HG02885 (cell line): ENCODE measurements around the gene MARCHF3.
A peak's percentile ranks its signal among the peaks of the same experiment; 100 is the strongest.
"Not testable (repeated sequence)": the region's sequence is repeated elsewhere in the genome, so short reads cannot be mapped to it uniquely, and the experiment has no call there.

Source experiments
- ATAC-seq: cut with Tn5 transposase; IDR thresholded peaks from one replicate; pipeline ENCODE4 v1.9.1; 2021; ENCODE audit warnings: mild to moderate bottlenecking; ENCODE audit not compliant: unreplicated experiment, poor library complexity

Gene MARCHF3

DNA sequence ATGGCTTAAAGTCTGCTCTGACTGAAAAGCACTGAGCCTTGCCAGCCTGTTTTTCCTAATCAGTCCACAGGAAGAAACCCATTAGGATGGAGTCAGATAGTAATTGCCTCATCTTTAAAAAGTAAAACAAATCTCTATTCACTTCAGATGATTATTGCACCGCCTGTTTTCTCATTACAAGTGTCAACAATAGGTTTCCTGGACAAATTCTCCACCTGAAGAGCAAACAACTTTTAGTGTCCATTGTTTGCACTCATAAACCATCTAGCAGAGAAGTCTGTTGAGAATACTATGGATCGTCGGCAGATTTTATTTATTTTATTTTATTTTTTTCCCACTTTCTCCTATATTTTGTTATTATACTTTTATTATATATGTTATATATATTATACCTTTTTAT is 22.7 kb upstream of the MARCHF3 start:
- no peak for ATAC-seq

DNA sequence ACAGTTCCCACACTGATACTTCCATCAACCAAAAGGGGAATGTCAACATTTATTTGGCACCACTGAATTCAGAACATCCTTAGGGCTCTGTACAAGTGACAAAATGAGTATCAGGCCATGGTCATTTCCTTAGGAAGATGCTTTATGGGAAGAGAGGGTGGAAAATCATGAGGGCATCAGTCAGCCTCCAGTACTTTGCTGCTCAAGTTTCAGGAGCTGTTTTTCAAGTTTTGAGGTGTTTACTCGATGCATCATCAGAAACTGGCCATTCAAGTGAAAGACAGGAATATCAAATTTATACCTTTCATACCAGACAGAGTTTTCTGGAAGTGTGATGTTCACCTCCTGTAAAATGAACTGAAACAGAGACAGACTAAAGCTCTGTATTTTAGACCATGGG is 21.2 kb upstream of the MARCHF3 start:
- no peak for ATAC-seq

DNA sequence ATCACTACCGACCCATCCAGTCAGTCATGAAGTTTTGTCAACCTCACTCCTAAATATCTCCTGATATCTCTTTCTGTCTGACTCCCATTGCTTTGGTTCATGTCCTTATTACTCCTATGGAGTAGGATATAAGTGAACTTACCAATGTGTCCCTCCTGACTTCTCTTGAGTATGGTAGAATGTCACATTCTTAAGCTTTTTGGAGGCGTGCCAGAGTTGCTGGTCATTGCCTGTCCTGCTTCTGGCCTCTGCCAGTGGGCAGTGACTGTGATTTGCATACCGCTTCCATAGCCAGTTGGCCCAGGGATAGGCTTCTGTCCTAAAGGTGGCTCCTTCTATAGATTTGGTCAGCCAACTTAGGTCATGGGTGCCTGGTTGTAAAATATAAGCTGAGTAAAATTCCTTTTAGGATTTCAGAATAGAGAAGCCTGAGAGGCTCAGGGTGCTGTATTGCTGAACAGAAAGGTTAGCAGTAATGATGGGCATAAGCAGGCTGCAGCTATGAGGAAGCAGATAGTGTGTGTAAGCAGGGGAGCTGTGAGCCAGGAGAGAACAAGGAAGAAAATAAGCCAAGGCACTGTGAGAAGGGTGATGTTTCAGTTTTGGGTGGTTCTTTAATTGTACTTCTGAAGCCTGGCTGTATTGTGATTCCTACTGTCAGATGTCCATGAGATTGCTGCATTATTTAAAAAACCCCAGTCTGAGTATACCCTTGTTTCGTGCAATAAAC is 16.1 kb upstream of the MARCHF3 start:
- ATAC-seq = no peak

DNA sequence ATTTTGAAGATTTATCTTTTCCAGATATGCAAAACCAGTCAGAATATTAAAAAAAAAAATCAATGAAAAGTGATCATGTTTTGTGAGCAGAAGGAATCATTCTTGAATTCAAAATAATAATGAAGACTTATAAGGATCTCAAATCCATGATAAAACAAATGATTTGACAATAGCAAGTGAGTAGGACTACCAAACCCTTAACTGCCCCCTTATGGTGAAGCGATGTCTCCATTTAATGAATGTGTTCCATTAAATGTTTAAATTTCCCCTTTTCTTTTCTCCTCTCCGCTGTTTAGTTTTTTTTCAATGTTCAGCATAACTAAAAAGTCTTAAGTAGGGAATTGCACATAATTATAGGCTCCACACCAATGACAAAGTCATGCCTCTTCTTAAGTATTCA is 12.2 kb upstream of the MARCHF3 start:
- no peak for ATAC-seq

DNA sequence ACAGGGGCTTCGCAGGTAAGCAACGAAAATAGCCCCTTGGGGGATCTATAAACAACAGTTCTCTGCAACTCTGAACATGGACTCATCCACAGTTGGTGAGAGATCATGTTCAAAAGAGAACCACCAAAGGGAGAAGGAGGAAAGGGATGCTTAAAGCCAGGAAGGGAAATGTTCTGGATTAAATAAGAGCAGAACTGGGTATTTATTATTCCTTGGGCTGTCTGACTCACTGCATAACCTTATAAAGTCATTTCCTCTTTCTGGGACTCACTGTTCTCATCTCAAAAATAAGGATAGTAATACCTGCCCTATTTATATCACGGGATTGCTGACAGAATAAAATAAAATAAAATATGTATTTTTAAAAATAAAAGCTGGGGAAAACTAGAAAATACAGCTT is 11.2 kb upstream of the MARCHF3 start:
- no peak for ATAC-seq

DNA sequence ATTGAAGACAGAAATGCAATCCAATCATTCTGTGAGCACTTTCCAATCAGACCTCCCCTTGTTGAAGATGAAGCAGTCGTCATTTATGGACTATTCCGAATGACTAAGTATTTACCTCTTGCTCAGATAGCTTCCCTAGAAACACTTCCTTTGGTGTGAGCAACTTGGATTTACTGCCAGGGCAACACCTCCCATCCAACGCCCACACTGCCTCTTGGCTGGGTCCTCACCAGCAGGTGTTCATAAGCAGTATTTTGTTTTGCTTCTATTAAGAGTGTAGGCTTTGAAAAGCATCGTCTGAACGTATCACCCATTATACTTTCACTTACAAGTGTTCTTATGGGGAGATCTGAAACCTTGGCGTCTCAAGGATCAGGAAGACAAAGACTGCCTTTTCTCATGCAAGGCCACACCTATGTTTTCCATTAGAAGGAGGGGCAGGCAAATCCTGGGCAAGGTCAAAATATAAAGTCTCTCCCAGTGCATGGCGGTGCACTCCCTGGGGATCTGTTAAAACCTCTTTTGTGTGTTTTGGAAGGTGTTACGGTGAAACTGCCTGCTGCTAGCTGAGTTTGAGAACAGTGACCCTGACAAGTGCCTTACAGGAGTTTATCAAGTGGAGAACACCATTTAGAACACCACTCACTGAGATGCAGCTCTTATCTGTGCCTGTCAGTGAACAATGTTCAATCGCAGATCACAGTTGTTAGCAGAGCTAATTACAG is 10.6 kb upstream of the MARCHF3 start:
- no peak for ATAC-seq

DNA sequence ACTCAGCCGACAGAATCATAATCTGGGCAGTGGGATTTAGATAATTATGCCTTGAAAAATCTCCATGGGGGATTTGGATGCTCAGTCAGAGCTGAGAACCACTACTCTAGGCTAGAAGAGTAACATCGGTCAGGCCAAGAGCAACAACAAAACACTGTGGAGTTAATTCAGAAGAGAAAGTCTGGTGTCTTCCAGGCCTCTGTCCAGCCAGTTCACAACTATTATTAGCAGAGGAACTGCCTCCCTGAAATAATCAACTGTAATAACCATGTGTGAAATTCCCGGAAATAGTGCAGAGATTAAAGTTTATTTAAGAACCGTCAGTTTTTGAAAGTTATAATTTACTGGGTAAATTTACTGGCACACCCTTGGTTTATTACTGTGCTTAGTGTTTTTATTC is 8.2 kb upstream of the MARCHF3 start:
- ATAC-seq = no peak

DNA sequence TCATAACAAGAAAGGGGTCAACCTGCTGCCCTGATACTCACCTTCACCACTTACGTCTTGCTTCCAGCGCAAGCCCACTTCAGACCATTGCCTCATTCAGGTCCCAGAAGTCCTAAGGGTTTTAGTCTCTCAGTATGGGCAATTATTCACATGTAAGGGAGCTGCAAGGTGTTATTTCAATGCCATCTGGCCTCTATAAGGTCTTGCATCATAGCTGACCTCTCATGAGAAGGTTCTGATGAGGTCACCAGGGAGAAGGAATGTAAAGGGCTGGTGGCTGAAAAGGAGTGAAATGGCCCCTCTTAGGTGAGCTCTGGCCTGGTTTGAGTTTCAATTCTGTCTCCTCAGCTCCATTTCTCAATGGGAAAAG is 1.5 kb upstream of the MARCHF3 start:
- no peak for ATAC-seq

DNA sequence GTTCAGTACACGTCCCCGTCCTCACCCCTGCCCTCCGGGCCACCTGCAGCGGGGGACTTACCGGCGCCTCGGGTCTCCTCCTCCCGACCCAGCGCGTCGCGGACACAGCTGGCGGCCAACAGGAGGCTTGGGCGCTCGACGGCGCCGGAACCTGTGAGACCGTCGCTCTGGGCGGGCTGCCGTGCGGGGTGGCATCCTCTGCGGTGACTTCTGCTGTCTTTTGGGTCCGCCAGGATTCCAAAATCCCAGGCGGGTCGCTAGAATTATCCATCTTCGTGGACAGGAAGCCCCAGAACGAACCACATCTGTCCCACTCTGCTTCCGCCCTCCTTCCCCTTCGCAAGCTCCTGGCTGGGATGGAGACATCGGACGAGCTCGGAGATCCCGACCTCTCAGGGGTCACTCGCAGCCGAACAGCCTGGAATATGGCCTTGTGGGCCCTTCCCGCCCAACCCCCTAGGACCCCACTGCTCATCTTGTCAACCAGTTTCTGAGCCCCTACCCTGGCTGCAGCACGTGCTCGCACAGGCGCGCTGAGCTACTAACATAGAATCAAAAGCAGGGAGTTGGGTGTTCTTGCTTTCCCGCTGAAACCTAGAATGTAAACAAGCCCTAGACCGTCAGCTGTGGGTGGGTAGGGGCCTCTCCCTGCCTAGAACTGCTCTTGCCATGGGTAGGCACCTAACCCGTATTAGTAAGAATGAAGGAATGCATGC is 947 bp upstream of the MARCHF3 start:
- ATAC-seq = peak; percentile 18

DNA sequence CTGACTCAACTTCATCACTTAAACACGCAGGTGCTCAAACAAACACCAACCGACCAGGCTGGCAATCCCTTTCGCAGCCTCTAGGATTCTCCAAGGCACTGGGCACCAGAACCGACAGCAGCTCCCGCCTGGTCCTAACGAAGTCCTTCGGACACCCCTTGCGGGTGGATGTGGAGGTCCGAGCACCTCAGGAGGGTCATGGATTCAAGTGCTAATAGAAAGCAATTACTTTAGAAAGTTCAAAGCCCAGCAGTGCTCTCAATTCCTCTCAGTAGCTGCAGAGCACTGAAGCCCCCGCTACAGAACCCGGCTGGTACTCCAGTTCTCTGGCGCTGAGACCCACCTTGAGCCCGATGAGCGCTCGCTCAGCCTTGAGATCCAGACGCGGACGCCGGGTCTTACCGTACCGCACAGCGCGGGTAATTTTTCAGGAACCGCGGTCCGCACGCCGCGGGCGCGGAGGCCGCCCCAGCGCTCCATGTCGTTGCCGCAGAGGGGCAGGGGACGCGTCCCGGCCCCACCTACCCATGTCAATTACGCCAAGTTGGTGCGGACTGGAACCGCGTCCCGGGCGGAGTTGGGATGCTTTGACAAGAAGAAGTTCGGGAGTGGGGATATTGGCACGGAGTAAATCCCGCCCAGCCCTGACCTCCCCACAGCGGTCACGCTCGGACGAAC is 638 bp downstream of the MARCHF3 start:
- peak; percentile 12 for ATAC-seq

DNA sequence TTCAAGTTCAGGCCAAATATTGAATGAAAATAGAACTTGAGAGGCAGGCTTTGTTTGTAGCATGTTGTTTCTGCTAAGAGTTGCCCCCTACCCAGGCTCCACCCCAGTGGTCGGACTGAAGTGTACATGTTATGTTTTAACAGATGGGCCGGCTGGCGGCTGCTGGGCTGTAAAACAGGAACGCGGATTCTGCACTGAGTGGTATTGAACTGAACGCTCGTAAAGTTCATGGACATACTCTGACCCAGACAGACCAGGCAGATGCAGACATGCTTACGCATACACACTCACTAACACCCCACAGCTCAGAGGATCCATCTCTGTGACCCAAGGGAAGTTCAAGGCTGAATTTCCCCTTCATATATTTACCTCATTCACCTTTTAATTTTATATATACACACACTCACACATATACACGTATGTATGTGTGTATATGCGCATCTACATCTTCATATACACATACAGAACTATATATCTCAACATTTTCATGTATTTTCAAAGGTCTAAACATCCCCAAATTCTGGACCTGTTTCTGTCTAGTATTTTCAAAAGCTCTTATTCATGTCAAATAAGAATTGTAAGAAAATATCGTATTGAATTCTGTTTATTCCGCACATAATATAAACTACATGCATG is 1.4 kb downstream of the MARCHF3 start:
- no peak for ATAC-seq

DNA sequence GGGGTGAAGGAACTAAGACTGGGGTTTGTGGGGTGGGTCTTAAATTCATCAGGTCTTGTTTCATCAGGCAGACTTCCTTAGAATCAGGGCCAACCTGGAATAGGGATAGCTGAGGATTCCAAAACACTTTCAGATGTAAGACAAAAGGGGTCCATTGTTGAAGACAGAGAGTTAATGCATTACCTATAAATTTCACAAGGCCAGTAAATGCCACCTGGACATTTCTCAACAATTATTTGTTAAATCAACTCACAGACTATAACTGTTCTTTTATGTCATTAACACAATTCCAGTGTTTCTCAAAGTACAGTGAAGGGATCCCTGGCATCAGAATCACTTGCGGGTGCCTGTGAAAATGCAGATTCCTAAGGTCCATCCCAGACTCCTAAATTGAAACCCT is 2.8 kb downstream of the MARCHF3 start:
- no peak for ATAC-seq

DNA sequence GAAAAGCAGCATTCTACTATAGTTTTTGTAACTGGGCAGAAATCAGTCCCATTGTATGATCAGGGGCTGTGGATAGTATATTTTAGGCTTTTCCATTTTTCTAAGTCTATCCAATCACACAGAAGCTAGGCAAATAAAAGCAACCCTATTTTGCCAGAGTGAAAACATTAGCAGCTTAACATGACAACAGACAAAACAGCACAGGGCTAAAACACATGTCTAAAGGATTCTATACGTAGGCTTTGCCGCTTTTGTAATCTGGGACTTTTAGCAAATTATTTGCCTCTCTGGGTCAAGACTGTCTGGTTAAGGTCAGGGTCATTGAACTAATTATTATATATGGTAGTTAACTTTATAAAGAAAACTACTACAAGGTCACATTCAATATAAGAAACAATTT is 4.2 kb downstream of the MARCHF3 start:
- ATAC-seq = no peak

DNA sequence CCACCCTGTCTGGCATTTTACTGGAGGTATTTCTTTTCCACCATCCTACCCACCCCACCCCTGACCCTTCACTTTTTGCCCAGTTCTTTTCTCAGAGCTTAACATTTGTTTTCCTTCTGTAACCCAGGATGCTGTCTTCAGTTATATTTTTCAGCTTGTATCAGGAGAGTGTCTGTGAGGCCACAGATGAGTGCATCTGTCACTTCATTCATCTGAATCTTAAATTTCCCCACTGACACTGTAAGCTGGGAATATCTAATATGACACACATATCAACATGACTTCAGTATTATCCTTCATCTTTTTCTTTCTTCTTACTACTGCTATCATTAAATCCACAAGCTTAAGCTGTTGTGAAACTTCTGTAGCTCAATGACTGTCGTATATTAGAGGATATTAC is 4.9 kb downstream of the MARCHF3 start:
- no peak for ATAC-seq

DNA sequence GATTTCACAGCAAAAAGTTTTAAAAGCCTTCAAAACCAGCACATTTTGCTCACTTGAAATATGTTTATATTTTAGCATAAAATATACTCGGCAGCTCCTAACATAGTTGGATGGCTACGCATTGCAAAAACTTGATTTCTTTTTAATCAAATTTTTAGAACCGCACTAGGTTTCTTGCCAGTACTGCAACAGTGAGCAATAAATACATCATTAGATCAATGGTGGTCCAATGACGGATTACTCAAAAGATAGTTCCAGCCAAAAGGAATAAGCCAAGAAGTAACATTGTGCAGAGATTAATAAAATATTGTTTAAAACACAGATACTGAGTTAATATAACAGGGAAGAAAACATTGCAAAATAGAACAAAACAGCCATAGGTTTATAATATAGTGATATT is 5.5 kb downstream of the MARCHF3 start:
- ATAC-seq = no peak

DNA sequence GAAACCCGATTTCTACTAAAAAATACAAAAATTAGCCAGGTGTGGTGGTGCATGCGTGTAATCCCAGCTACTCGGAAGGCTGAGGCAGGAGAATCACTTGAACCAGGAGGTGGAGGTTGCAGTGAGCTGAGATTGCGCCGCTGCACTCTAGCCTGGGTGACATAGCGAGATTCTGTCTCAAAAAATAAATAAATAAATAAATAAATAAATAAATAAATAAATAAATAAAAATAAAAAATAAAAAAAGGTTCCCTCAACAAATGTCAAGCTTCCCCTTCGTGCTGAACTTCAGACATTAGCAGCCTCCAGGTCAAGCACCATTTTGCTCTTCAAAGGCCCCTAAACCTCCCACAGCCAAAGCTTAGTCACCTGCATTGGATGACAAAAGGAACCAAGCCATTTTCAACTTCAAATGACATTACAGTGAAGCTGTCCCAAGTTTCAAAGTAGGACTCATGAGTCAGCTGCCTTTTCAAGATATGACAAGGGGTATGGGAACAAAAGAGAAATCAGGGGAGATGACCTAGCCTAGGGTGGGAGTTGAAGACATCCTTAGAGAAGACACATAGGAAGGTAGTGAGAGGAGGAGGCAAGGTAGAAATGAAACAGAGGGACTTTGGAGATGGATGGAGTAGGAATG is 6.7 kb downstream of the MARCHF3 start:
- ATAC-seq = not testable (repeated sequence)

DNA sequence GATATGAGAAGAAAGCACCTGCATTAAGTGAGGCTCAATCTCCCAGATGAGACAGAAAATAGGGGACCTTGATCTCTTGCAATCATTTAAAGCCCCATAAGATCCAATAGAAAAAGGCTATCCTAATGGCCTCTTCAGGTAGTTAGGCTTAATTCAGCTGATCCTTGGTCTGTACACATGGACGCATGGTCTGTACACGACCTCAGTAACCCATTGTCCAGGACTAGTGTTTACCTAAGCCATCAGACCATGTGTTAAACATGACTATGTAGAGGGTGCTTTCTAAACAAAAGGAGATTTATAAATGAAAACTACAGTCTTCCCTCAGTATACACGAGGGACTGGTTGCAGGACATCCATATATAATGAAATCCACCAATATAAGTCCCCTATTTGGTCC is 7.5 kb downstream of the MARCHF3 start:
- ATAC-seq = no peak

DNA sequence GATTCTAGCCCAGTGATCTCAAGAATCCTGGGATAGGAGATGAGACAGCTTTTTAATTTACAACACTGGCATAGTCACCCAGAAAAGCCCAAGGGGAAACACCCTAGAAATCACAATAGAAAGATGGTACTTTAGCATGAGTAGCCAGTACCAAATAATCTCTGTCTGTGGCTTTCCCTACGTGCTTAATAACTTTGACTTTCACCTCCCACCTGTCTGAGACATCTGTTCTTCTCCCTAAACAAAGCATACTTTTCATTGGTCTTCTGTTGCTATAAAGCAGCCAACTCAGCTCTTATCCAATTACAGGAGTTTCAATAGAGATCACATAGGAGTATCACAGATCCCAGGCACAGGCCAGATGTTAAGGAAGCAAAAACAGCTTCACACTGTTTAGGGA is 10.4 kb downstream of the MARCHF3 start:
- ATAC-seq = no peak

DNA sequence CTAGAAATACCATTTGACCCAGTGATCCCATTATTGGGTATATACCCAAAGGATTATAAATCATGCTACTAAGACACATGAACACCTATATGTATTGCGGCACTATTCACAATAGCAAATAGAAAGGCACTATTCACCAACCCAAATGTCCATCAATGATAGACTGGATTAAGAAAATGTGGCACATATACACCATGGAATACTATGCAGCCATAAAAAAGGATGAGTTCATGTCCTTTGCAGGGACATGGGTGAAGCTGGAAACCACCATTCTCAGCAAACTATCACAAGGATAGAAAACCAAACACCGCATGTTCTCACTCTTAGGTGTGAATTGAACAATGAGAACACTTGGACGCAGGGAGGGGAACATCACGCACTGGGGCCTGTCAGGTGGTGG is 13.6 kb downstream of the MARCHF3 start:
- not testable (repeated sequence) for ATAC-seq

DNA sequence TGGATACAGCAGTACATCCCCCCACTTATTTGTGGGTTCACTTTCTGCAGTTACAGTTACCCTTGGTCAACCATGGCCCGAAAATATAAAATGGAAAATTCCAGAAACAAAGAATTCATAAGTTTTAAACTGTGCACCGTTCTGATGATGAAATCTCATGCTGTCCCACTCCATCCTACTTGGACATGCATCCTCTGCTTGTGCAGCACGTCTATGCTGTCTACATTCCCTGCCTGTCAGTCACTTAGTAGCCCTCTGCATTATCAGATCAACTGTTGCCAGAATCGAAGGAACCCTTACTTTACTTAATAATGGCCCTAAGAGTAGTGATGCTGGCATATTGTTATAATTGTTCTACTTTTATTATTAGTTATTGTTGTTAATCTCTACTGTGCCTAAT is 14.6 kb downstream of the MARCHF3 start:
- no peak for ATAC-seq
